Endothelial cell of umbilical vein (primary cell): ENCODE measurements around the gene TBC1D30. TPM values are rescaled to one million over a fixed set of nuclear protein-coding genes. Genes with fewer than 3 reads are reported as not detected.

Source experiments
- BruUV-seq: library from RNA; stranded (reverse); fragments of 400-500 nt; replicated peaks from 2 replicates; lab custom pipeline; 2021; lab: Mats Ljungman, UMichigan
- CTCF ChIA-PET: fragments of 300-600, 350-600 bp; sonication (Branson Sonifier 250); formaldehyde crosslinking; loops from one replicate; lab custom pipeline; 2021; ENCODE audit warnings: antibody characterized with exemption, inconsistent platforms; lab: Charles Lee
- POLR2A ChIA-PET: fragments of 300-600, 350-600 bp; sonication (Branson Sonifier 250); formaldehyde crosslinking; loops from one replicate; lab custom pipeline; 2021; ENCODE audit warnings: antibody characterized with exemption, inconsistent platforms; lab: Charles Lee
- DNase-seq: peaks from one replicate; pipeline ENCODE4 v3.0.0-alpha.2; 2011; ENCODE audit warnings: low read depth, low spot score
- FAIRE-seq: peaks from 2 replicates; lab custom pipeline; 2011; peaks lifted over from hg19 to GRCh38; lab: Jason Lieb, UNC
- H2AFZ ChIP-seq: 2 replicates; pipeline ENCODE4 v1.6.0; 2012; ENCODE audit warnings: low read depth, low read length, control low read depth, inconsistent platforms
- H3K27ac ChIP-seq: 2 replicates; pipeline ENCODE4 v1.5.1; 2011; ENCODE audit warnings: low read depth, mild to moderate bottlenecking, control low read depth, low read length, moderate library complexity; ENCODE audit not compliant: insufficient read depth
- H3K27me3 ChIP-seq, 2 experiments: 2 replicates each; pipeline versions ENCODE4 v1.6.0 to v1.6.1; 2011; ENCODE audit warnings: low read length in 2 of 2, mixed read lengths in 1 of 2; ENCODE audit not compliant: control insufficient read depth in 2 of 2, insufficient read depth in 2 of 2
- H3K36me3 ChIP-seq, 2 experiments: 2 replicates in 1 of 2; 3 replicates in 1 of 2; pipeline ENCODE4 v1.5.1; 2011; ENCODE audit warnings: low read length in 2 of 2, mild to moderate bottlenecking in 1 of 2, moderate library complexity in 1 of 2; ENCODE audit not compliant: control insufficient read depth in 2 of 2, insufficient read depth in 2 of 2; ENCODE audit errors: extremely low read depth in 1 of 2
- H3K4me1 ChIP-seq: 3 replicates; pipeline ENCODE4 v1.5.1; 2011; ENCODE audit warnings: mild to moderate bottlenecking, low read length; ENCODE audit not compliant: control insufficient read depth, insufficient read depth; ENCODE audit errors: extremely low read depth
- H3K4me2 ChIP-seq: 2 replicates; pipeline ENCODE4 v1.6.1; 2011; ENCODE audit warnings: low read length, control low read depth, mixed read lengths; ENCODE audit not compliant: insufficient read depth
- H3K4me3 ChIP-seq, 3 experiments: fragments of 200-600 bp in 1 of 3; sonication (generic), shearing (Covaris generic) in 1 of 3; replicated peaks in 1 of 3; 2 replicates each; pipeline ENCODE4 v1.5.1; 2011 to 2016; ENCODE audit warnings: control low read depth in 3 of 3, low read length in 3 of 3, mild to moderate bottlenecking in 2 of 3, inconsistent platforms in 1 of 3, low read depth in 1 of 3, moderate library complexity in 1 of 3; ENCODE audit not compliant: insufficient read depth in 1 of 3
- H3K79me2 ChIP-seq: 2 replicates; pipeline ENCODE4 v1.6.0; 2012; ENCODE audit warnings: low read length, inconsistent platforms; ENCODE audit not compliant: control insufficient read depth, insufficient read depth
- H3K9ac ChIP-seq: replicated peaks from 2 replicates; pipeline ENCODE3; 2011; ENCODE audit warnings: low read length, control low read depth; ENCODE audit not compliant: insufficient read depth; ENCODE audit errors: extremely low read depth
- H3K9me1 ChIP-seq: replicated peaks from 3 replicates; pipeline ENCODE4 v1.6.0; 2011; ENCODE audit warnings: mild to moderate bottlenecking, low read length; ENCODE audit not compliant: control insufficient read depth, insufficient read depth; ENCODE audit errors: extremely low read depth
- H3K9me3 ChIP-seq: replicated peaks from 2 replicates; pipeline ENCODE4 v1.5.1; 2012; ENCODE audit warnings: low read length, inconsistent platforms; ENCODE audit not compliant: control insufficient read depth, insufficient read depth
- H4K20me1 ChIP-seq: replicated peaks from 2 replicates; pipeline ENCODE3; 2011; ENCODE audit warnings: mild to moderate bottlenecking, low read length; ENCODE audit not compliant: control insufficient read depth, insufficient read depth; ENCODE audit errors: extremely low read depth
- EZH2 ChIP-seq: IDR thresholded peaks from 2 replicates; pipeline ENCODE4 v1.6.1; 2012; ENCODE audit warnings: borderline replicate concordance, low read depth, mild to moderate bottlenecking, moderate library complexity, low read length, inconsistent platforms; ENCODE audit not compliant: severe bottlenecking
- FOS ChIP-seq: IDR thresholded peaks from 2 replicates; pipeline ENCODE4 v1.6.1; 2011; ENCODE audit warnings: mild to moderate bottlenecking, low read length, moderate library complexity, borderline replicate concordance; ENCODE audit not compliant: insufficient read depth
- GATA2 ChIP-seq: IDR thresholded peaks from 2 replicates; pipeline ENCODE4 v1.7.0; 2011; ENCODE audit warnings: low read depth, mild to moderate bottlenecking, moderate library complexity, mixed read lengths, low read length; ENCODE audit not compliant: insufficient read length, insufficient read depth
- JUN ChIP-seq: IDR thresholded peaks from 2 replicates; pipeline ENCODE4 v1.6.1; 2011; ENCODE audit warnings: borderline replicate concordance, low read depth; ENCODE audit not compliant: insufficient read length, insufficient read depth
- MYC ChIP-seq: IDR thresholded peaks from one replicate; pipeline ENCODE4 v1.6.1; 2011; ENCODE audit warnings: mild to moderate bottlenecking, low read depth, low read length
- POLR2A ChIP-seq: IDR thresholded peaks from 2 replicates; pipeline ENCODE4 v1.6.1; 2012; ENCODE audit warnings: low read depth, mild to moderate bottlenecking, control low read depth, low read length
- POLR2AphosphoS5 ChIP-seq: IDR thresholded peaks from 2 replicates; pipeline ENCODE4 v1.6.1; 2012; ENCODE audit warnings: low read depth, mild to moderate bottlenecking, control low read depth, low read length, moderate library complexity; ENCODE audit not compliant: insufficient read depth
- dilution Hi-C: fragments of 300-500 bp; cut with MboI; formaldehyde crosslinking; loops from one replicate; pipeline ENCODE4 v1.15.0; 2019; ENCODE audit warnings: low sequenced_read_pairs; ENCODE audit not compliant: extremely low pct_ligation_motif_present
- intact Hi-C: fragments of 100-400 bp; cut with micrococcal nuclease; formaldehyde crosslinking; loops from one replicate; pipeline ENCODE4 v1.10.0; 2022
- polyA plus RNA-seq, 4 experiments: library from polyadenylated mRNA; depleted of rRNA in 3 of 4; stranded (reverse) in 3 of 4; unstranded in 1 of 4; fragments of >200 nt; gene quantifications; 2 replicates each; pipeline versions ENCODE4 v1.2.1 to v1.2.3, GENCODE V29; 2011 to 2012; ENCODE audit warnings: missing spikeins in 1 of 4
- total RNA-seq: library from RNA; stranded (reverse); gene quantifications from 2 replicates; pipeline ENCODE4 v1.2.3, GENCODE V29; 2021
- TF ChIP-seq, protein P1 (sequence below): IDR thresholded peaks from 2 replicates; pipeline ENCODE4 v1.6.1; 2011; ENCODE audit not compliant: insufficient read depth, insufficient read length
- TF ChIP-seq, protein P2 (sequence below), 2 donors: IDR thresholded peaks; 1 replicate in 1 of 2; 2 replicates in 1 of 2; pipeline ENCODE4 v1.5.1; 2011; ENCODE audit warnings: low read length in 2 of 2, mild to moderate bottlenecking in 2 of 2, moderate library complexity in 2 of 2, control low read depth in 1 of 2, inconsistent platforms in 1 of 2, low read depth in 1 of 2; ENCODE audit not compliant: insufficient read depth in 1 of 2; ENCODE audit errors: extremely low read depth in 1 of 2

TBC1D30 gene
- total and polyA plus RNA-seq, 2 donors (not counting 3 experiments of a cell fraction or from before 2014, with no cell fraction given): 4.4 to 7.6 TPM

- TF ChIP-seq, protein P1, sequence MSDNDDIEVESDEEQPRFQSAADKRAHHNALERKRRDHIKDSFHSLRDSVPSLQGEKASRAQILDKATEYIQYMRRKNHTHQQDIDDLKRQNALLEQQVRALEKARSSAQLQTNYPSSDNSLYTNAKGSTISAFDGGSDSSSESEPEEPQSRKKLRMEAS: peak; percentile 51
- TF ChIP-seq FOS: no peak
- FAIRE-seq (peak; percentile 86), DNase-seq (peak; percentile 71)
- no peaks in the 10 kb centered on the region for H4K20me1 ChIP-seq
- peak overlapping the region; percentile 31 for H3K4me2 ChIP-seq
- H3K4me3 ChIP-seq: no peak overlapping the region
- BruUV-seq: no TSS peak
- ChIA-PET POLR2A (no interaction called here), CTCF (interaction anchor here (0.8 to 1.3 kb wide), 2 partner anchors 24 to 37 kb away, joined by 3 to 5 read pairs; no protein-coding TSS in a partner anchor)
- no peaks in the 10 kb centered on the region for H3K79me2 ChIP-seq
- H3K9me1 ChIP-seq: no peaks in the 10 kb centered on the region
- peaks cover 11 to 21% of the 10 kb centered on the region in 2 experiments for H3K27me3 ChIP-seq
- H3K27ac ChIP-seq: no peak overlapping the region
- dilution Hi-C loops: no loop called here
- intact Hi-C loops: no loop called here
- peaks cover 14% of the 10 kb centered on the region for H3K4me1 ChIP-seq
- H2AFZ ChIP-seq: no peak overlapping the region
- no peaks in the 10 kb centered on the region for H3K36me3 ChIP-seq
- no peak overlapping the region for H3K9ac ChIP-seq
- H3K9me3 ChIP-seq: no peaks in the 10 kb centered on the region
Observed at GRCh38 chr12:64826234-64826633, 1.8 kb downstream of the TBC1D30 start.

DNA sequence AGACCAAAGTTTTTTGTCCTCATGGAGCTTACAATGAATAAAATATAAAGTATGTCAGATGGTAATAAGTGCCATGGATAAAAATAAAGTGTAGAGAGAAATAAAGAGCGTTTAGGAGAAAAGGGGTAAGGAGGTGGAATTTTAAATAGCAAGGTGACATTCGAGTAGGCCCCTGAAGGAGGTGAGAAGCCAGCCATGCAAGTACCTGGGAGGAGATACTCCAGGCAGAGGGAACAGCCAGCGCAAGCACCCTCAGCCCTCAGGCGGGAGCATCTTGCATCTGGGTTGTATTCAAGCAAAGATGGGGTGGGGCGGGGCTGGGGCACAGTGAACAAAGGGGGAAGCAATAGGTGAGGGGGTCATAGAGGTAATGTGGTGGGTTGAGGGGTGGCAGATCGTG lies 4.3 kb downstream of the TBC1D30 start:
- dilution Hi-C loops (no loop called here), intact Hi-C loops (no loop called here)
- CTCF ChIA-PET: no interaction called here
- Histone ChIP-seq H3K9me3 (no peaks in the 10 kb centered on the region), H3K36me3 (no peaks in the 10 kb centered on the region), H3K4me2 (no peak overlapping the region), H3K9me1 (no peaks in the 10 kb centered on the region), H3K27me3 (peaks cover 11 to 18% of the 10 kb centered on the region in 2 experiments), H3K79me2 (no peaks in the 10 kb centered on the region), H3K4me3 (no peak overlapping the region), H3K27ac (no peak overlapping the region), H4K20me1 (no peaks in the 10 kb centered on the region), H2AFZ (no peak overlapping the region), H3K4me1 (peaks cover 14% of the 10 kb centered on the region), H3K9ac (no peak overlapping the region)
- BruUV-seq: no TSS peak
- POLR2A ChIA-PET: no interaction called here
- no peak for DNase-seq
- TF ChIP-seq, protein P1: no peak
- TF ChIP-seq, protein P2, sequence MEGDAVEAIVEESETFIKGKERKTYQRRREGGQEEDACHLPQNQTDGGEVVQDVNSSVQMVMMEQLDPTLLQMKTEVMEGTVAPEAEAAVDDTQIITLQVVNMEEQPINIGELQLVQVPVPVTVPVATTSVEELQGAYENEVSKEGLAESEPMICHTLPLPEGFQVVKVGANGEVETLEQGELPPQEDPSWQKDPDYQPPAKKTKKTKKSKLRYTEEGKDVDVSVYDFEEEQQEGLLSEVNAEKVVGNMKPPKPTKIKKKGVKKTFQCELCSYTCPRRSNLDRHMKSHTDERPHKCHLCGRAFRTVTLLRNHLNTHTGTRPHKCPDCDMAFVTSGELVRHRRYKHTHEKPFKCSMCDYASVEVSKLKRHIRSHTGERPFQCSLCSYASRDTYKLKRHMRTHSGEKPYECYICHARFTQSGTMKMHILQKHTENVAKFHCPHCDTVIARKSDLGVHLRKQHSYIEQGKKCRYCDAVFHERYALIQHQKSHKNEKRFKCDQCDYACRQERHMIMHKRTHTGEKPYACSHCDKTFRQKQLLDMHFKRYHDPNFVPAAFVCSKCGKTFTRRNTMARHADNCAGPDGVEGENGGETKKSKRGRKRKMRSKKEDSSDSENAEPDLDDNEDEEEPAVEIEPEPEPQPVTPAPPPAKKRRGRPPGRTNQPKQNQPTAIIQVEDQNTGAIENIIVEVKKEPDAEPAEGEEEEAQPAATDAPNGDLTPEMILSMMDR (IDR thresholded peaks at IDR 0.05; ENCODE audit: extremely low read depth in 1 of 2, insufficient read depth in 1 of 2, low read depth in 1 of 2, low read length in 2 of 2): no peak
- TF ChIP-seq POLR2AphosphoS5: no peak
- TF ChIP-seq POLR2A: no peak
- TF ChIP-seq EZH2: no peak
- no peak for TF ChIP-seq GATA2
- TF ChIP-seq JUN: no peak
- TF ChIP-seq FOS: no peak
- no peak for TF ChIP-seq MYC
- no peak for FAIRE-seq
